ENCODE data around the gene PTGS1.
"Not testable (repeated sequence)": the region's sequence is repeated elsewhere in the genome, so short reads cannot be mapped to it uniquely, and the experiment has no call there.

The PTGS1 gene

GRCh38 chr9:122370869-122371755, at the start of gene PTGS1:
PTGS1 (plus strand) TSS chr9:122371024; CDS start chr9:122371085, 61 bp downstream.
- TF ChIP-seq ZNF274 (IDR thresholded peaks at IDR 0.05; ENCODE audit: low read depth, low read length), result no peak
- peak within 1 kb of the TSS; percentile 36; the same call in 1 of the 2 replicates for H3K4me3 ChIP-seq (ENCODE audit: low read length)

DNA sequence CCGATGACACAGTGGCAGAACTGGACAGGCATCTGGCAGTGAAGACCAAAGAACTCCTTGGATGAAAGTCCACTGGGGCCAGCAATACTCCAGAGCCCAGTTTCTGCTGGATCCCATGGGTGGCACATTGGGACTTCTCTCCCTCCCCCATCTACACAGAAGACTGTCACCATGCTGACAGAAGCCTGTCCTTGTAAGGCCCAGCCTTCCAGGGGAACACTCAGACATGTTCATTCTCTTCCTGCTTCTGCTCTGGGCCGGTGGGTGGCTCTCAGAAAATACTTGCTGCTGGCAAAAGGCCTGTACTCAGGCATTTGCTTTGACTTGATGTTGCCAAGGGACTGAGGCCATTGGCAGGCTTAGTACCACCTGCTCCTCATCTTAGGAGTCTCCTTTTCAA, 48.3 kb upstream of the PTGS1 start:
- TF ChIP-seq ZNF274 (IDR thresholded peaks at IDR 0.05; ENCODE audit: low read depth, low read length), result no peak
- no peak overlapping the region for H3K4me3 ChIP-seq (ENCODE audit: low read length)

GRCh38 chr9:122324665-122325064, 46.2 kb upstream of the PTGS1 start:
- H3K4me3 ChIP-seq (ENCODE audit: low read length), result not testable (repeated sequence)

DNA sequence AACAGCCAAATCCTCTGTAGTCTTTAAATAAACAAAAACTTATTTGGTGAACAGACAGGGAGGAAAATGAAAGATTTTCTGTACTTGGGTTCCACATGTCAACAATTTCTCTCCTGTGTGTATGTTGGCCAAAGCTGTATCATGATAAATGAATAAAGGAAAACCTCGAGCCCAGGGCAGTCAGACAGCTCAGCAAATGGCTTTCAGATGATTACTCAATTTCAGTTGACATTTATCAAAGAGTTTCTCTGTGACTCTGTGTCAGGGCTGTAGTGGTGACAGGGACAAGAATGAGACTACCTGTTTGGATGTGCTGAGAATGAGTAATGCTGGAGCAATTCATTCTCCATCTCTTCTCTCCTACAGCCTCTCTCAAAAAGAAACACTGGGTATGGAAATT, 45.7 kb upstream of the PTGS1 start:
- no peak overlapping the region for H3K4me3 ChIP-seq (ENCODE audit: low read length)
- no peak for TF ChIP-seq ZNF274 (IDR thresholded peaks at IDR 0.05; ENCODE audit: low read depth, low read length)

- no peak for TF ChIP-seq ZNF274 (IDR thresholded peaks at IDR 0.05; ENCODE audit: low read depth, low read length)
- no peak overlapping the region for H3K4me3 ChIP-seq (ENCODE audit: low read length)
Measured at GRCh38 chr9:122327175-122327574, 43.6 kb upstream of the PTGS1 start.

GRCh38 chr9:122329597-122329996, 41.2 kb upstream of the PTGS1 start:
- no peak overlapping the region for H3K4me3 ChIP-seq (ENCODE audit: low read length)
- no peak for TF ChIP-seq ZNF274 (IDR thresholded peaks at IDR 0.05; ENCODE audit: low read depth, low read length)

GRCh38 chr9:122330466-122330865, 40.4 kb upstream of the PTGS1 start:
- not testable (repeated sequence) for H3K4me3 ChIP-seq (ENCODE audit: low read length)

DNA sequence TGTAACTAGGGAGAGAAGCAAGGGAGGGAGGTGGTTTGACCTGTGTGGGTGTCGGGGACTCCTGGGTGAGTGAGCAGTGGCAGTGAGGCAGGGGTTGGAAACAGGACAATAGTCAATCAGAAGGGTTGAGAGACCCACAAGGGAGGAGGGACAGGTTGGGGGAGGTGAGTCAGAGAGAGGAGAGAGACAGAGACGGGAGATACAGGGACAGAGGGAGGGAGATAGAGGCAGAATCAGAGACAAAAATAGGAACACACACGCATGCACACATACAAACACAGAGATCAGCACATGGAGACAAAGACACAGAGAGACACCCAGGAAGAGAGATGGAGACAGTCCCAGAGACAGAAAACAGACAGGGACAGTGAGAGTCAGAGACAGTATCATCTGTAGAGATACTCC, 39.3 kb upstream of the PTGS1 start:
- TF ChIP-seq ZNF274 (IDR thresholded peaks at IDR 0.05; ENCODE audit: low read depth, low read length), result no peak
- no peak overlapping the region for H3K4me3 ChIP-seq (ENCODE audit: low read length)

DNA sequence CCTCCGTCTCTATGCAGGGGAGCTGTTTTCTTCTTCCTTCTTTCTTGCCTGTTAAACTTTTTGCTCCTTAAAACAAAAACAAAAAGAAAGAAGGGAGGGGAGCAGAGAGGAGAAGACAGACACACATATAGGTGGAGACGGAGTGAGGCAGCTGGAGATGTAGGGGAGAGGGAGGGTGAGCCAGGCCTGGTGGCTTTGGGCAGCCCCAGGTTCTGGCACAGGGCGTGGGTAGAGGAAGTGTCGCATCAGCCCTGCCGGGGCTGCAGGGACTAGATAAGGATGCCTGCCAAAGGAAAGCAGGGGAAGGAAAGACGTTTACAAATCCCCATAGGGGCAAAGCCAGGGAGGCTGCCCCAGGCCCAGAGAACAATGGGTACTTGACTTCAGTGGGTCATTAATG, 38.7 kb upstream of the PTGS1 start:
- no peak for TF ChIP-seq ZNF274 (IDR thresholded peaks at IDR 0.05; ENCODE audit: low read depth, low read length)

DNA sequence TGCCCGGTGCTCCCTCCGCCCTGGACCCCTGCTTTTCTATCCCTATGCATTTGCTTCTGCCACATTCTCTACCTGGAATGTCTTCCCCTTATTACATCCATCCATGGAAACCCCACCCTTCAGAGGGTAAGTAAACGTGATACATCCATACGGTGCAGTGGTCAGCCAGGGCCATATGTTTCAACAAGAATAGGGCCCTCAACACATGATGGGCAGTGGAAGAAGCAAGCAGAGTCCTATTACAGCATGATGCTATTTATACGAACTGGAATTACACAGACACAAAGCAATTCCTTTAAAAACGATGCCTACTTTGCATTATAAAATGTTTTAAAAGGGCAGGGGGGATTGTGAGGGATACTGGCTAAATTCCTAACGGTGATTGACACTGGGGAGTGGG, 38.2 kb upstream of the PTGS1 start:
- TF ChIP-seq ZNF274 (IDR thresholded peaks at IDR 0.05; ENCODE audit: low read depth, low read length), result no peak
- H3K4me3 ChIP-seq (ENCODE audit: low read length), result no peak overlapping the region

More for the DNA sequence above, 38.7 kb upstream of the PTGS1 start:
- no peak overlapping the region for H3K4me3 ChIP-seq (ENCODE audit: low read length)

GRCh38 chr9:122333169-122333808, 37.5 kb upstream of the PTGS1 start:
- TF ChIP-seq ZNF274 (IDR thresholded peaks at IDR 0.05; ENCODE audit: low read depth, low read length), result no peak
- H3K4me3 ChIP-seq (ENCODE audit: low read length), result no peak overlapping the region

DNA sequence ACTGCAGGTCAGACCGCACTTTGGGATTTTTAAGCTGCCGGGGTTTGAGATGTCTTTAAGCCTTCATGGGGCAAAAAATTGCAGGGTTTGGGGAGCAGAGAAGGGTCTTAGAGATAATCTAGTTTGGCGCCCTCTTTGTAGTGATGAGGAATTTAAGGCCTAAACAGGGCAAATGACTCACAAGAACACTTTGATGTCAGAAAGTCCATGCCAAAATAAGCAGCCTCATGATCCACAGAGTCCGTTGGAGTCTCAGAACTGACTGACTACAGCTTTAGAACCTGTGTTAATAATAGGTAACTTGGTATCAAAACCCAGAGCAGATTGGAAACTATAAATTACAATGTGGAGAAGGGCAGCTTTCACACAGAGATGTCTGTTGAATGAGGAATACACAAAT, 35.9 kb upstream of the PTGS1 start:
- no peak for TF ChIP-seq ZNF274 (IDR thresholded peaks at IDR 0.05; ENCODE audit: low read depth, low read length)

GRCh38 chr9:122336189-122336588, 34.6 kb upstream of the PTGS1 start:
- no peak for TF ChIP-seq ZNF274 (IDR thresholded peaks at IDR 0.05; ENCODE audit: low read depth, low read length)
- H3K4me3 ChIP-seq (ENCODE audit: low read length), result no peak overlapping the region

More for the DNA sequence above, 35.9 kb upstream of the PTGS1 start:
- no peak overlapping the region for H3K4me3 ChIP-seq (ENCODE audit: low read length)

GRCh38 chr9:122336866-122337555, 33.8 kb upstream of the PTGS1 start:
- no peak overlapping the region for H3K4me3 ChIP-seq (ENCODE audit: low read length)

DNA sequence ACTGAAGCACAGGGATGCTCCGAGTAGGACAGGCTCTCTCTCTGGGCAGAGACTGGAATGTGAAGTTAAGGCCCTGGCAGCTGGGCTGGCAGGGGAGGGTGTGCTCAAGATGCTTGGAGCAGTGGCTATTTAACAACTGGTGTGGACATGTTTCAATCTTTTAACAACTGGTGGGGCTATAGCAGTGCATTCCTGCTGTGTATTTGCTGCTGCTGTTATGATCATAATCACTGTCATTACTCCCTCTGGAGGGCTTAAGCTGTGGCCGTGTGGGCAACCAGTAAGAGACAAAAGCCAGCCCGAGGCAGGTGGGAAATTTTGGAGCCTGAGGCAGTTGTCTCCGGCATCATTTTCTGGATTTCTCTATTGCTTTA, 33.3 kb upstream of the PTGS1 start:
- no peak overlapping the region for H3K4me3 ChIP-seq (ENCODE audit: low read length)
- TF ChIP-seq ZNF274 (IDR thresholded peaks at IDR 0.05; ENCODE audit: low read depth, low read length), result no peak

More at GRCh38 chr9:122336866-122337555, 33.8 kb upstream of the PTGS1 start:
- no peak for TF ChIP-seq ZNF274 (IDR thresholded peaks at IDR 0.05; ENCODE audit: low read depth, low read length)

All from GM08714 (cell line).